Measurements from ENCODE around the gene PEPD.

PEPD gene

DNA sequence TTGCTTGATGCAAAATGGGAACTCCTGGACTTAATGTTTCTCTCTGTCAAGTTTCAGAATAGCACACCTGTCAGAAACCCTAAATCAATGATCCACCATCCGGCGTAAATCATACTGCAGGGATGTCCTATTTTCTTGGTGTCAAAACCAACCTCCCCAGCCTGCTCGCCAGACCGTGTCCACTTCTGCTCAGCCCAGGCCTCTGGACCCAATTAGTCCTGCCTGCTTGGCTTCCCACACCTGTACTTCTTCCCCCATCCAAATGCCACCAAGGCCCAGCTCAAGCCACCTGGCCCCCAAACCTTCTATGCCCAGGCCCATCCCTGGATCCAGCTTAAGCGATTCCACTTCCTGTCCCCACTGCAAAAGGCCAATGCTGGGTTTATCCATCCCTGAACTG lies 25.1 kb upstream of the PEPD start:
- no peak for DNase-seq (ENCODE audit: low read depth, low spot score)

DNA sequence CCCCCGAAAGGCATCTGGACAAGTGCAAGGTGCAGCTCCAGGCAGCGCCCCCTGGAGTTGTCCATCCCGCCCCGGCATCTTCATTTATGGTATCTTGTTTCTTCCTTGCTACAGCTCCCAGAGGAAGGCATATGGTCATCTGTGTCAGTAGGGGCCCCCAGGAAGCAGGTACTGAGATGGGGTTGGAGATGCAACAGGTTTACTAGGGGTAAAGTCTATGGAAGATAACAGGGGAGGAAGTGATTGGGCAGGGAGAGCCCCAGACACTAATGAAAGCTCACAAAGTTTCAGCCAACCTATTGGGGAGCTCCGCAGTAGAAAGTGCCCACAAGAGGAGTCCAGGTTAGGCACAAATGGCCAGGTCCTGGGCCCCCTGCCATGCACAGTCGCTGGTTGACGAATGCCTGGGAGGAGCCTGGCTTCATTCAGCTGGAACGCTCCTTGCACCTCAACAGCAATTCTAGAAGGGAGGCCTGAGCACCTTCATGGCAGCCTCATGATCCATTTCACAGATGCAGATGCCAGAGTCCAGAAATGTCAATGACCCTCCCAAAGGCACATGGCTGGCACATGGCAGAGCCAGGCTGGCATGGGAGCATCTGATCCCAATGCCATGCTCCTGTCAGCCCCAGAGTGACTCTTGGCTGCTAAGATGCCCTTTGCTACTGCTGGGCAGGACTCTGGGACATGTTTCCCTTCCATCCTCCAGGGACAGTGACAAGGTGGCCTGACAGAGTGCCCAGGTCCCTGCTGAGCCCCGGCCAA lies 23.8 kb upstream of the PEPD start:
- no peak for DNase-seq (ENCODE audit: low read depth, low spot score)

DNA sequence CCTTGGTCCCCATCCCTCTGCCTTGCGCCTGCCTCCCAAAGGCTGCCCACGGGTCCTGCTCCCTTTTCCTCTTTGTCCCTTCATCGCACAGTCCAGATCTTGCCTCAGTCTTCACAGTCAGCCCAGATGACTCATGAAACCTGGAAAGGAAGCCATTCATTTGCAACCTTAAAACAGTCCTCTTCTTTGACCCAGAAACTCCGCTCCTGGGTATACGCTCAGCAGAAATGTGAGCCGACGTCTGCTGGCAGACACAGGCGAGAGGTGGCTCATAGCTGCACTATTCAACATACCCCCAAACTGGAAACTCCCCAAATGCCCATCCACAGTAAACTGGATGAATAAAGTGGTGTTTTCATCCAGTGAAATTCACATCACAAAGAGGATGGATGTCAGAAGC lies 13.6 kb upstream of the PEPD start:
- no peak for DNase-seq (ENCODE audit: low read depth, low spot score)

DNA sequence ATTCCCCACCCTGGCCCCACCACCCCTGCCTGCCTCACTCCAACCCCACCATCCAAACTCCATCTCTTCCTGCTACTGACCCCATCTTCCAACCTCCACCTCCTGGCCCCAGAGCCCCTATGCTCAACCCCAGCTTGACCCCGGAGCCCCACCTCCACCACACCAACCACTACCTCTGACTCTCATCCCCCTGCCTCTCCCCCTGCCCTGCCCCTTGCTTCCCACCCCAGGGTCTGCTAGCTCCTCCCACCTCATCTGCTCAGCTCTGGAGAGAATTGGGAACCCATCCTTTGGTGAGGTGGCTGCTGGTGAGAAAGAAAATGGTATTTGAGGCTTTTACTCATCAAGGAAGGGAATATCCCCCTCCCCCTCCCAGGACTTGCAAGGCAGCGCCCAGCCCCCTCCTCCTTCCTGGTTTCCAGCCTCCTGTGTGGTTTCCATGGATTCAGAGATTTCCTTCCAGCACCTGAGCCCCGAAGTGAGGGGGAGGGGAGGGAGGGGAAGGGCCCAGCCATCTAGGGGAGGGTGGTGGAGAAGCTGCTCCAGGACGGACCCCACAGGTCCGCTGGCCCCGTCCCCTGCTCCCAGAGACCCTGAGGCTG lies 11.4 kb upstream of the PEPD start:
- no peak for DNase-seq (ENCODE audit: low read depth, low spot score)

DNA sequence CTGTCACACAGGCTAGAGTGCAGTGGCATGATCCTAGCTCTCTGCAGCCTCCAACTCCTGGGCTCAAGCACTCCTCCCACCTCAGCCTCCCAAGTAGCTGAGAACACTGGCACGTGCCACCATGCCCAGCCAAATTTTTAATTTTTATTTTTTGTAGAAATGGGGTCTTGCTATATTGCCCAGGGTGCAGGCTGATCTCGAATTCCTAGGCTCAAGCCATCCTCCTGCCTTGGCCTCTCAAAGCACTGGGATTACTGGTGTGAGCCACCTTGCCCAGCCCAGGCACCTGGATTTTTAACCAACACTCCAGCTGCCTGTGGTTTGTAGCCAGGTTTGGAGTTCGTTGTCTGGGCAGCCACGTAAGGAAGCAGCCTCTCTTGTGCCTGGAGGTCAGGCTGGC lies 9.3 kb upstream of the PEPD start:
- DNase-seq (ENCODE audit: low read depth, low spot score): no peak

DNA sequence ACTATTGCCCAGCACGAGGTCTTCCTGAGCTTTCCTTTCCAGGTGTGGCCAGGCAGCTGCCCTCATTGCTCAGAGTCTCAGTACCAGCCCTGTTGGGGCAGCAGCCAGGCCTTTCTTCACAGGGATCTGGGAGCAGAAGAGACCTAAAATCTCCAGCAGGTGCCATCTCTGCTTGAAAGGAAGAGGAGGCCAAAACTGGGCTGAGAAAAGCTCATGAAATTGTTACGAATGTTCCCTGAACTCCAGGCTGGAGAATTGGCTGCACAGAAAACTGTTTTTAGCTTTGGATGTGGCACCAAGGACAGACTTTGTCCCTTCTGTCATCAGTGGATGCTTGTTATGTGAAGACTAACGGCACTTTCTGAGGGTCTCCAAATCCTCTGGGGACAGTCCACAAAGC lies 8.7 kb upstream of the PEPD start:
- DNase-seq (ENCODE audit: low read depth, low spot score): no peak

DNA sequence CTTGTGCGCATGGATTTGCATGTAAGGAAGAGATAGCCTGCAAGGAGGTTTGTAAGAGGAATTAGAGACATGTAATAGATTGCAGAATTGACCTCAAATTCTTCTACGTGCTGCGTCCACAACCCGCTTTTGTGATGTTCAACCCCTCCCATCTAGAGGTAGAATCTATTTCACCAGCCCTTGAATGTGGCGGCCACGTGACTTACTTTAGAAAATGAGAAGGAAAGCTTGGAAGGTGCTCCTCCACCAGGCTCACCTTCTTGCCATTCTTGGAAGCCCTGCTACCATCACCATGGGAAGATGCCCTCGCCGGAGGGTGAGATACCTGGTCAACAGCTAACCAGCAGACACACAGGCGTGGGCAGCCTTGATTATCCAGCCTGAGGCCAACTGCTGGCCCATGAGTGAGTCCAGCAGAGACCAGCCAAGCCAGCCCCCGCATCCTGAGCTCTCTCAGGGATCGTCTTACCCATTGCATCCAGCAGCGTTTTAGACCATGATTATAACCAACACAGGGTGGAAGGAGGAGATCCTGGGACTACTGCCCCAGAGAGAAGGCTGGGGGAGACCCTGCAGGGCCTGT lies 7.6 kb upstream of the PEPD start:
- DNase-seq (ENCODE audit: low read depth, low spot score): no peak

DNA sequence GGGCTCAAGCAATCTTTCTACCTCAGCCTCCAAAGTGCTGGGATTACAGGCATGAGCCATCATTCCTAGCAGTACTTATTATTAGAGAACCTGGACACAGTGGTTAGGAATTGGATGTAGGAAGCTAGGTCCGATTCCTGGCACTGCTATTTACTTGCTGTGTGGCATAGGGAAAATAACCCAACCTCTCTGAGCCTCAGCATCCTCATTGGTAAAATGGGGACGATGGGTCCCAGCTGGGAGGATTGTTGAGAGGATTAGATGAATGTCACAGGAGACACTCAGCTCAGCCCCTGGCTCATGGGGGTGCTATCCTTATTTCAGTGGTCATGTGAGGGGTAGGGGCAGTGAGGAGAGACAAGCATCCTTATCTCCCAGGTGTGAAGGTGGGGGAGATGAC lies 6.8 kb upstream of the PEPD start:
- DNase-seq (ENCODE audit: low read depth, low spot score): no peak

DNA sequence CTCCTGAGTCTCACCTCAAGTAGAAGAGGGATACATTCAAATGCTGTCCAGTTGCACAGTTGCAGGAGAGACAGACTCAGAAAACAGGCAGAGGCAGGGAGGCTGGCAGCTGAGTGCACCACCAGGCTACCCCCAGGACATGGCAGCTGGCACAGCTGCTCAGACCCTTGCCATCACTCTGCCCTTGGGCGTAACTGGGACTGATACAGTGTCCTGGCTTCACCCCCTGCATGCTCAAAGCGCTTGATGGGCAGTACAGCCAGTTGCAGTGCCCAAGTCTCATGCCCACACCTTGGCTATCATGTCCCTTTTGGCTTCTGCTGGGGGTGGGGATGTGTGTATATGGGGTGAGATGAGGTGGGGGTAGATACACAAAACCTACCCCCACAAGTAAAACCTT lies 5.5 kb upstream of the PEPD start:
- DNase-seq (ENCODE audit: low read depth, low spot score): no peak

DNA sequence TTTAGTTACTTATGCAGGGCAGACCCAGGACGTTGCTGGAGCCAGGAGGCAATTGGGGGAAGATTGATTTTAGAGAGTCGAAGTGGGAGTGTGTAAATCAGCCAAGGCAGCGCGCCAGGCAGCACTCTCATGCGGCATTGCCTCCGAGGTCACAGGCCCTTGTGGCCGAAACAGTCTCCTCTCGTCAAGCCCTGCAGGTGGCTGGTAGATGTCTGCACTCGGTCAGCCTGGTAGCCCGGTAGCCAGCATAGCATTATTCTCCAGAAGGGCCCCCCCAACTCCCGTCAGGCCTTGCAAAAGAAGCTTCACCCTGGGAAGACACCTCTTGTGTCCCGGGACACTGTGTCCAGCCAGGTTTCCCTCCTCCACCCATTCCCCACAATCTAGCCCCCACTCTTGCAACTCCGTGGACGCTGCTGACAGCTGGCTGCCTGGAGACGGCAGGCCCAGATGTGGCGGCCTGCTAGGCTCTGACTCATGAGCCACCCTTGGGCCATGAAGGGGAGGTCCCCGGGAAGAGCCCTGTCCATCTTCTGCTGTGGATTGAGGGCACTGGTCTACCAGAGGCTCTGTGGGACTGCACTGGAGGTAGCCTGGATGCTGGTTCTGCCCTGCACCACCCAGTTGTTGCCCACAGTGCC lies 2.6 kb upstream of the PEPD start:
- DNase-seq (ENCODE audit: low read depth, low spot score): no peak

DNA sequence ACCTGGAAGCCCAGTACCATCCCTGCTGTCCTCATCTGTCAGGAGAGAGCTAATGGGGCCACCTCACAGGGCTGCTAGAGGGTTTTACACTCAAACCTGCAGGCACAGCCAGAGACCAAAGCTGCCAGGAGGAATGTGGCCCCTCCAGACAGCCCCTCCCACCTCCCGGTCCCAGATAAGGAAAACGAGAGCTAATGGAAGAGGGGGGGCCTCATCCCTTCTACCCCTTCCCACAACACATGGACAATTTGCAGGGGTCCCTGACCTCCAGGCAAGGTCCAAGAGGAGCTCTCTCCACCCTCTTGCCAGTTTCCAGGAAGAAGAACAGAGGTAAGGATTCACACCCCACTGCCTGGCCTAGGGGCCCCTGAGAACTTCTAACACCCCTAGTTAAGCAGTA lies 1.6 kb upstream of the PEPD start:
- no peak for DNase-seq (ENCODE audit: low read depth, low spot score)

DNA sequence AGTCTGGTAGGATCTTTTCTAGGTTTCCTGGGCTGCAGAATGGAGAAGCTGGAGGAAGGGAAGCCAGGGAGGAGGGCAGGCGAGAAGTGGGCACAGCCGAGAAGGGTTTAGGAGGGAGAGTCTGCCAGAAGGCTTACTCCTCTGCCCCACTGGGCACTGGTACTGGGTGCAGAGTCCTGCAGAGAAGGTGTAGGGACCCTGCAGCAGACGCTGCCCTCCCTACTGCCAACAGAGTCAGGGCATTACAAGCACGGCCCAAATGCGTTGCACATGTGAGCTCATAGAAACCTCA lies 726 bp upstream of the PEPD start:
- DNase-seq (ENCODE audit: low read depth, low spot score): no peak

DNA sequence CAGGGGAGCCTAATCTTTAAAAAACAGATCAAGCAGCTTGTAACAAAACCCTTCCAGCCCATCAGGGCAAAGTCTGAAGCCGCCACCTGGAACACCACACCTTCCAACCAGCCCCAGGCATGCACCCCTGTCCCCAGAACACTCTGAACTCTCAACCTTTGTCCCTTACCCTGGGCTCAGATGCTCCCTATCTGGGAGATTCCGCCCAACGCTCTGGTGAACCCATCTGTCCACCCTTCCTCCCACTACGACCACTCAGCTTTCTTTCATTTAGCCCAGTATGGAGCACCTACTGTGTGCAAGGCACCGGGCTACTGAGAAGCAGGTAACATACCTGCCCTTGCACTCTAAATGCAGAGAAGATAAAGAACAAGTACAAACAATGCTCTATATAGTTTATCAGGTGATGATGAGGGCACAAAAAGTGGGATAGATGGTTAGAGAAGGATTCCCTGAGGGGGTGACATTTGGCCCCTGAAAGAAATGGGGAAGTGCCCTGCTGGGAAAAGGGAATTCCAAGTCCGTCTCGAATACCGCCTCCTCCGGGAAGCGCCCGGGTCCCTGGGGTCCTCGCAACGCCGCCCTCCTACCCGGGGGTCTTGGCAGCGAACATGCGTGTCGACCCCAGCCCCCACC lies 629 bp downstream of the PEPD start:
- DNase-seq (ENCODE audit: low read depth, low spot score): no peak

DNA sequence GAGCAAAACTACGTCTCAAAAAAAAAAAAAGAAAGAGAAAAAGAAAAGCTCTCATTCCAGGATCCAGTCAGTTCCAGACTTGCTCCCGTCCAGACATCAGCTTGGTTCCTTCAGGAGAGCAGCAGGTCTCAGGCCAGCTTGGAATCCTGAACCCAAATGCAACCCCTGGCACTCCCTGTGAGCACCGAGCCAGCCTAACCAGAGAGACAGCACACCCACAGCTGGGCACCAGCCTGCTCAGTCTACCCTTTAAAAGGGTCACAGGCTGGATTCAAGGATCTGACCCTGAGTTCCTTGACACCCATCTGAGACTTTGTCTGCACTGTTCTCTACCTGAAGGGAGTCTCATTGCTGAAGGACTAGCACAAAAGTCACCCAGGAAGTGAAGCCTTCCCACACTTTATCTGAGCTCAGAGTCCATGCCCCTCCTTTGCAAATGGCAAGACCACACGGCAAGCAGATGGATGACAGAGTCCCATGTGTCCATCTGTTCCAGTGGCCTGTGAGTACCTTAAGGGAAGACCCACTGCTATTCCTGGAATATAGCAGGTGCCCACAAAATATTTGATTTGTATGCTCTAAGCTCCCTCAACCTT lies 1.4 kb downstream of the PEPD start:
- DNase-seq (ENCODE audit: low read depth, low spot score): no peak

DNA sequence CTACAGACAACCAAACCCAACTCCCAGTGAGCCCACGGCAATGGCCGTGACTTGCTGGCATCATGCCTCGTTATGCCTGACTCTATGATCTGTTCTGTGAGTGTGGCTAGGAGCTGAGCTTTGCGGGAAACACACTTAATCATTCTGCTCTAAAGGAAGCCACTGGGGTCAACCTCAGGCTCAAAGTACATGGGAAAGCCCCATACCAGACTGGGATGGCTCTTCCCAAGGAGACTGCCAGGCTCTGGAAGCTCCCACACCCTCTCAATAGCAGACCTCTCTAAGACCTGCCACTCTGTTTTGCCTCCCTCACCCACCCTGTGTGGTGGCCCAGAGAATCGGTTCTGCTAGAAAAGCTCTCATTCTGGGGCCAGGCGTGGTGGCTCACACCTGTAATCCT lies 2.2 kb downstream of the PEPD start:
- no peak for DNase-seq (ENCODE audit: low read depth, low spot score)

DNA sequence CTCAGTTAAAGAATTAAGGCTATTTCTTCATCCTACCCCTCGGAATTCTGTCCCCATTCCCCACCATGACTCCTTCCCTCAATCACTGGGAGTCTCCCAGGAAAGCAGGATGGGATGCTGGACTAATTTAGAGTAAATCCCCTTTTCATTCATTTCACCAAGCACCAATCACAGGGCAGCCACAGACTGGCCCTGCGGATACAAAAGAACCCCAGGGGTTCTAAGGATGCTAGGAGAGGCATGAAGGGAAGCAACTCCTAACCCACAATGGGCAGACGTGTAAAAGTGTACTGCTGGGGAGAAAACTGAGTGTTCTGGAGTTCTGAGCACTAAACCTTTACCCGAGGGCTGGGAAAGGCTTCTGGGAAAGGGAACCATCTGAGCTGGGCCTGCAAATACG lies 3.0 kb downstream of the PEPD start:
- DNase-seq (ENCODE audit: low read depth, low spot score): no peak

DNA sequence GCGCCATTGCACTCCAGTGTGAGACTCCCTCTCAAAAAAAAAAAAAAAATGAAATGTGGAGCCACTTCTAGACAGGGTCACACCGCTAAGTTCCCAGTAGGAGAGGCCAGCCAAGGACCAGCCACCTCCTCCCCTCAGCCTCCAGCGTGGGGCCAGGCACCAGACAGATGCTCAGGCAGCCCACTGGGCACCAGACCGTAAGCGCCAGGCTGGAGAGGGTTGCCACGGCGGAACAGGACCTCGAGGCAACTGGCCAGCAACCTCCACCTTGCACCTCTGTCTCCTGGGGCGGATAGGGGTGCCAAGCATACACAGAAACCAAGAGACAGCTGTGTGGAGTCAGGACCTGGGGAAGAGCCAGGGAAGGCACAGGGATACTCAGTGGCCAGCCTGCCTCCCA lies 3.7 kb downstream of the PEPD start:
- no peak for DNase-seq (ENCODE audit: low read depth, low spot score)

DNA sequence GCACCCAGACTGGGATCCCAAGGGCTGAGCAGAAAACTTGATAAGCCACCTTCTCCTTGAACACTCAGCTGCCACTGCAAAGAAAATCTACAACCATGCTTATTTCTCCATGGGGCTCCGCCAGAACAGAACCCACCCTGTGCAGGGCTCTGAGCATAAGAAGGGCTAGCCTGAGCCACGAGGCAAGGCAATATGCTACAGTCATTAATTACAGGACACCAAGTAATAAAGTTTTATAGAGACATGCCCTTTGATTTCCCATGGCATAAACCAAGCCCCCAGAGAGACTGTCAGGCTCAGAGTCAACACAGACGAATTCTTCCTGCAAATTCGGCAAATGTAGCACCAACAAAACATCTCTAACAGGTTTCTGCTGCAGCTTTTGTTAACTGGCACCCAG lies 5.7 kb downstream of the PEPD start:
- no peak for DNase-seq (ENCODE audit: low read depth, low spot score)

DNA sequence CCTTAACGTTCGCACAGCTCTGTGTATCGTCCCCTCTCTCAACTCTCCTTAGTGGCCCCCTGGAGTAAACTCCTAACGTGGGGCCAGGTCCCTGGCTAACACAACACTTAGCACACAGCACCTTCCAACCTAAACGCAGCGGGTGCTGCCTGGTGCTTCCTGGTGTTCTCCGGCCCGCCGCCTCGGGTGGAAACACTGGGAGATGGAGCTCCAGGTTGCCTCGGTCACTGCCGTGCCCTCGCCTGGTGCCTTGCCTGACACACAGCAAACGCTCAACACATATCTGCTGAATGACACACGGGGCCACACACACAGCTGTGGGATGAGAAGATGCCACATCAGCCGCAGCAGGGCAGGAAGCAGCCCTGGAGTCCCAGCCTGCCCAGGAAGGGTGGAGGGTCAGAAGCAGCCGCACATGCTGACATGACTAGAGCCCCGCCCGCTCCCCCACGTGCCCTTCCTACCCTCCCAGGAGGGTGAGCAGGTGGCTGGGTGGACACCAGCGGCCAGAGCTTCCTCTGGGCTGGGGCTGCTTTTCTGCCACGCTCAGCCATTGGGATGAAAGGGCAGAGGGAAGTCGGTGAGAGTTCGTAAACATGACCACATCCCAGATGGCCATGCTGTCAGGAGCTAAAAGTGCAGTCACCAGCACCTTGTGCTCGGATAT lies 6.6 kb downstream of the PEPD start:
- DNase-seq (ENCODE audit: low read depth, low spot score): no peak

DNA sequence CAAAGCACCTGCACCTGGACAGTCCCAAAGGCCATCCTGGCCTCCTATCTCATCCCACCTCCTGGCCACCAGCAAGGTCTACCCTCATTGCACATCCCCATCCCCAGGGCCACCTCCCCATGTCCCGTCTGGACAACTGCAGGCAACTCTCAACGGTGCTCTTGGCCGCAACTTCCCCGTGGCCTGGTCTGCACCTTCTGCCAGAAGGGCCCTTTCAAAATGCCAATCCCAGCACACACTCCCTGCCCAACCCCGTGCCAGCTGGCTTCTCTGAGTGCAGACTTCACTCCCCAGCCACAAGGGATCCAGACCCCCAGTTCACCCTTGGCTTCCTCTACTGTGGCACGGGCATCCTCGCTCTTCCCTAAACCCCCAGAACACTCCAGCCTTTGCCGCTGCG lies 8.2 kb downstream of the PEPD start:
- no peak for DNase-seq (ENCODE audit: low read depth, low spot score)

DNA sequence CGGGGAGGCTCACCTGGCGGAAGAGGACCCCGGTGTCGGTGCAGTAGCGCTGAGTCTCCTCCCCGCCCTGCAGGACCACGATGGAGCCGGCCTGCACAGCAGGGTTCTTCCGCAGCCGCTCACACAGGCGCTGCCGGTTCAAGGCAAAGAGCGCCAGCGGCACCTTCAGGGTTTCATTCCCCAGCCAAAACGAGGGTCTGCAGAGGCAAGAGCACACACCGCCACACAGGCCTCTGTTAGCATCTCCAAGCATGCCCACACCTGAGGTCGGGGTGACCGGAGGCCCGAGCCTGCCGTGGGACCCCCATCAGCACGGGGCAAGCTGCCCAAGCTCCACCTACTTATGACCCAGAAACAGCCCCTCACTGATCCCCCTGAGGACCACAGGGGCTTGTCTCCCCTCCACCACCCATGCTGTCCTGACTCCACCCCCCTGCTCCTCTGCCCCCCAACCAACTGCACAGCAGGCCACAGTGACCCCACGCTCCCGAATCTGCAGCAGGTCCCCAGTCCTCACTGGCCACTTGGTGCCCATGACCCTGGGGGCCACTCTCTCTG lies 8.9 kb downstream of the PEPD start:
- DNase-seq (ENCODE audit: low read depth, low spot score): no peak
